Measurements from ENCODE around the gene ARHGEF40. TPM values are rescaled to one million over a fixed set of nuclear protein-coding genes. Genes with fewer than 3 reads are reported as not detected.

ARHGEF40 gene
- total RNA-seq, 1 experiment from 2014 or later = 71.4 TPM

GRCh38 chr14:21043387-21043973 is 26.6 kb upstream of the ARHGEF40 start:
- H3K27ac ChIP-seq (ENCODE audit: insufficient read length, low read depth, low read length) = no peak overlapping the region
- DNase-seq = no peak
- no peak overlapping the region for H3K4ac ChIP-seq (ENCODE audit: low read depth, low read length)
- no peak overlapping the region for H2BK20ac ChIP-seq (ENCODE audit: low read depth, low read length, poor library complexity, severe bottlenecking)
- H3K4me2 ChIP-seq (ENCODE audit: insufficient read depth, insufficient read length, low read length) = no peak overlapping the region
- Mint-ChIP-seq H3K27ac (peak overlapping the region in 1 of 3 experiments; percentile 36; a peak in 1 of 7 replicates), H3K36me3 (ENCODE audit: insufficient read depth in 1 of 3, low read depth in 3 of 3) (no peaks in the 10 kb centered on the region), H3K9me3 (no peaks in the 10 kb centered on the region), H3K4me3 (no peak overlapping the region), H3K4me1 (peaks cover 22 to 23% of the 10 kb centered on the region in 2 experiments), H3K27me3 (ENCODE audit: low read depth) (peaks cover 27% of the 10 kb centered on the region)
- no CpG with 5 or more reads among the region's 2 CpGs for WGBS (ENCODE audit: extremely low coverage, insufficient read length, low lambda C conversion rate)
- H2AFZ ChIP-seq (ENCODE audit: low read length) = no peak overlapping the region
- no peak overlapping the region for H3K14ac ChIP-seq (ENCODE audit: insufficient read depth, low read length)
- no peak overlapping the region for H3T11ph ChIP-seq (ENCODE audit: low read length)
- no peak overlapping the region for H3K56ac ChIP-seq (ENCODE audit: insufficient read length, low read depth, low read length)
- no peak for TF ChIP-seq CTCF (conservative IDR thresholded peaks at IDR 0.05)
- no peak overlapping the region for H2AK5ac ChIP-seq (ENCODE audit: insufficient read length, low read length)
- H4K91ac ChIP-seq (ENCODE audit: insufficient read length, low read depth, low read length) = no peak overlapping the region
- no peak overlapping the region for H3K18ac ChIP-seq (ENCODE audit: insufficient read length, low read depth, low read length)
- H2BK12ac ChIP-seq (ENCODE audit: insufficient read length, low read depth, low read length) = no peak overlapping the region
- no peak overlapping the region for H2BK15ac ChIP-seq (ENCODE audit: low read depth, low read length)
- H3K4me1 ChIP-seq (ENCODE audit: insufficient read depth, low read length) = peaks cover 5% of the 10 kb centered on the region
- H3K79me1 ChIP-seq (ENCODE audit: insufficient read depth, low read depth, low read length, poor library complexity, severe bottlenecking) = no peaks in the 10 kb centered on the region
- H3K9me3 ChIP-seq (ENCODE audit: control insufficient read depth, low read depth, low read length) = no peaks in the 10 kb centered on the region
- H3K27me3 ChIP-seq (ENCODE audit: insufficient read depth, low read length) = no peaks in the 10 kb centered on the region
- H2BK5ac ChIP-seq (ENCODE audit: insufficient read length, low read length) = no peak overlapping the region
- no peak overlapping the region for H4K8ac ChIP-seq (replicated peaks; ENCODE audit: insufficient read length, low read depth, low read length)
- H3K23me2 ChIP-seq (ENCODE audit: insufficient read length, low read depth, low read length, poor library complexity, severe bottlenecking) = no peaks in the 10 kb centered on the region
- no peaks in the 10 kb centered on the region for H3K79me2 ChIP-seq (ENCODE audit: insufficient read depth, low read length)
- H4K5ac ChIP-seq (ENCODE audit: insufficient read length, low read depth, low read length) = no peak overlapping the region
- H3K23ac ChIP-seq (ENCODE audit: insufficient read length, low read depth, low read length) = no peak overlapping the region
- H3K9ac ChIP-seq (ENCODE audit: extremely low read depth, insufficient read length, low read length) = no peak overlapping the region
- H4K20me1 ChIP-seq (ENCODE audit: control insufficient read depth, insufficient read depth, insufficient read length) = no peaks in the 10 kb centered on the region
- no peak overlapping the region for H2BK120ac ChIP-seq (ENCODE audit: low read depth, low read length, poor library complexity, severe bottlenecking)
